K562 (cell line): ENCODE measurements around the gene NKG7. TPM values are rescaled to one million over a fixed set of nuclear protein-coding genes. Genes with fewer than 3 reads are reported as not detected.
A peak's percentile ranks its signal among the peaks of the same experiment; 100 is the strongest.

Experiments
- ATAC-seq: fragments of 200-7000 bp; cut with Tn5 transposase; 3 replicates; pipeline ENCODE4 v1.9.1; 2020; ENCODE audit warnings: moderate library complexity
- BruUV-seq: library from RNA; stranded (reverse); fragments of 400-500 nt; replicated peaks from 2 replicates; lab custom pipeline; 2021; lab: Mats Ljungman, UMichigan
- CTCF ChIA-PET: fragments of 300-600 bp; formaldehyde crosslinking; extraction: SDS; loops from one replicate; lab custom pipeline; 2021; ENCODE audit warnings: low intra/inter-chr PET ratio; lab: Yijun Ruan, JAX
- POLR2A ChIA-PET: fragments of 300-600, 350-650 bp; sonication (Branson Sonifier 250); formaldehyde crosslinking; extraction: SDS; loops from one replicate; lab custom pipeline; 2021; ENCODE audit warnings: antibody characterized with exemption, inconsistent platforms; lab: Yijun Ruan, JAX
- DNase-seq, 4 experiments: peaks; one replicate each; pipeline versions ENCODE4 v3.0.0 to v3.0.0-alpha.2; 2011 to 2018; ENCODE audit warnings: low spot score in 3 of 4, mixed read lengths in 3 of 4; ENCODE audit errors: extremely low read depth in 1 of 4
- FAIRE-seq: peaks from 2 replicates; lab custom pipeline; 2011; peaks lifted over from hg19 to GRCh38; lab: Jason Lieb, UNC
- H2AFZ ChIP-seq: 2 replicates; pipeline ENCODE4 v1.6.0; 2011; ENCODE audit warnings: low read depth, low read length, control low read depth, inconsistent platforms
- H3K27ac ChIP-seq: fragments of 200-600 bp; 3 replicates; pipeline ENCODE4 v1.8.0; 2011; ENCODE audit warnings: low read depth, mild to moderate bottlenecking, control low read depth, inconsistent platforms, low read length, moderate library complexity, mixed read lengths; ENCODE audit errors: extremely low read depth
- H3K27me3 ChIP-seq, 2 experiments: fragments of 300-600 bp in 1 of 2; 2 replicates in 1 of 2; 3 replicates in 1 of 2; pipeline versions ENCODE4 v1.6.0 to v1.8.0; 2011; ENCODE audit warnings: inconsistent platforms in 2 of 2, low read length in 2 of 2, mild to moderate bottlenecking in 1 of 2, mixed read lengths in 1 of 2, moderate library complexity in 1 of 2; ENCODE audit not compliant: control insufficient read depth in 2 of 2, insufficient read depth in 2 of 2
- H3K36me3 ChIP-seq: fragments of 300-600 bp; 3 replicates; pipeline ENCODE4 v1.8.0; 2011; ENCODE audit warnings: mild to moderate bottlenecking, low read length, inconsistent platforms; ENCODE audit not compliant: control insufficient read depth, insufficient read depth
- H3K4me1 ChIP-seq, 2 experiments: fragments of 200-600 bp in 1 of 2; replicated peaks in 1 of 2; 2 replicates in 1 of 2; 3 replicates in 1 of 2; pipeline versions ENCODE4 v1.5.1 to v1.8.0; 2011; ENCODE audit warnings: inconsistent platforms in 2 of 2, low read length in 2 of 2, mild to moderate bottlenecking in 1 of 2, mixed read lengths in 1 of 2, moderate library complexity in 1 of 2; ENCODE audit not compliant: control insufficient read depth in 2 of 2, insufficient read depth in 2 of 2
- H3K4me2 ChIP-seq: 2 replicates; pipeline ENCODE4 v1.6.1; 2011; ENCODE audit warnings: low read length, control low read depth, inconsistent platforms, mixed read lengths; ENCODE audit not compliant: insufficient read depth
- H3K4me3 ChIP-seq: fragments of 200-600 bp; sonication (generic), shearing (Covaris generic); 2 replicates; pipeline ENCODE4 v1.5.1; 2016; ENCODE audit warnings: control low read depth, inconsistent platforms
- H3K79me2 ChIP-seq: fragments of 200-600 bp; 3 replicates; pipeline ENCODE4 v1.8.0; 2011; ENCODE audit warnings: low read length, inconsistent platforms; ENCODE audit not compliant: control insufficient read depth, insufficient read depth
- H3K9ac ChIP-seq, 2 experiments: 2 replicates each; pipeline versions ENCODE4 v1.6.0 to v1.6.1; 2011; ENCODE audit warnings: low read depth in 2 of 2, low read length in 2 of 2, control low read depth in 1 of 2, inconsistent platforms in 1 of 2, mild to moderate bottlenecking in 1 of 2, mixed read lengths in 1 of 2; ENCODE audit not compliant: insufficient read depth in 1 of 2
- H3K9me1 ChIP-seq: one replicate; pipeline ENCODE4 v1.6.0; 2011; ENCODE audit warnings: inconsistent platforms, mild to moderate bottlenecking, low read length, moderate library complexity; ENCODE audit not compliant: control insufficient read depth, insufficient read depth
- H3K9me3 ChIP-seq: replicated peaks from 2 replicates; pipeline ENCODE4 v1.5.1; 2011; ENCODE audit warnings: low read depth, low read length, inconsistent platforms; ENCODE audit not compliant: control insufficient read depth, insufficient read depth
- H4K20me1 ChIP-seq: replicated peaks from 2 replicates; pipeline ENCODE4 v1.6.1; 2011; ENCODE audit warnings: low read length, inconsistent platforms, mixed read lengths; ENCODE audit not compliant: control insufficient read depth, insufficient read depth
- ATF7 ChIP-seq: fragments of 450-650 bp; IDR thresholded peaks from 2 replicates; pipeline ENCODE4 v1.7.1; 2014; ENCODE audit warnings: mild to moderate bottlenecking, moderate library complexity
- CBX1 ChIP-seq: sonication (generic); IDR thresholded peaks from 2 replicates; pipeline ENCODE4 v1.6.1; 2016; ENCODE audit warnings: antibody characterized with exemption, low read depth, mild to moderate bottlenecking
- NRF1 ChIP-seq, 2 experiments: fragments of 450-650 bp; IDR thresholded peaks in 1 of 2; conservative IDR thresholded peaks in 1 of 2; 2 replicates each; pipeline ENCODE4 v1.6.1; 2014; ENCODE audit warnings: mild to moderate bottlenecking in 2 of 2
- ZNF316 ChIP-seq: fragments of 450-650 bp; IDR thresholded peaks from 2 replicates; pipeline ENCODE4 v1.6.1; 2016
- WGBS: fragments of 100-300 bp; shearing (Covaris generic); methylation state at CpG from one replicate; pipeline ENCODE4 v1.1.6; 2016; ENCODE audit warnings: low coverage, mixed read lengths; ENCODE audit not compliant: insufficient coverage; ENCODE audit errors: missing lambda C conversion rate; 5-methylcytosine and 5-hydroxymethylcytosine counted together
- in situ Hi-C: fragments of 300-500 bp; cut with MboI; formaldehyde crosslinking; loops from 4 replicates; pipeline ENCODE4 v1.15.0; 2018; ENCODE audit warnings: inconsistent platforms, mixed read lengths
- intact Hi-C: fragments of 100-400 bp; cut with micrococcal nuclease; formaldehyde crosslinking; loops from 2 replicates; pipeline ENCODE4 v1.14.2; 2022
- polyA plus RNA-seq, 8 experiments: library from polyadenylated mRNA; depleted of rRNA in 4 of 8; stranded (reverse) in 5 of 8; unstranded in 3 of 8; fragments of >200 nt; fragmentation: Nextera tagmentation in 2 of 8; fragmentation: Illumina TruSeq in 1 of 8; extraction: Ambion mirVana in 2 of 8; extraction: Trizol in 1 of 8; gene quantifications; 2 replicates each; pipeline versions ENCODE4 v1.2.1 to v1.2.3, GENCODE V29; 2011 to 2014; ENCODE audit warnings: inconsistent platforms in 1 of 8, missing spikeins in 1 of 8
- total RNA-seq, 7 experiments: library from RNA; depleted of rRNA in 6 of 7; stranded (reverse); fragments of >200 nt in 6 of 7; fragmentation: Illumina TruSeq in 2 of 7; extraction: Trizol in 2 of 7; gene quantifications; 2 replicates each; pipeline versions ENCODE4 v1.2.1 to v1.2.3, GENCODE V29; 2011 to 2021; ENCODE audit warnings: low replicate concordance in 1 of 7
- TF ChIP-seq, protein P1 (sequence below): fragments of 450-650 bp; IDR thresholded peaks from 2 replicates; pipeline ENCODE4 v1.6.1; 2016; ENCODE audit warnings: antibody characterized with exemption
- TF ChIP-seq, protein P2 (sequence below): fragments of 250-450 bp; sonication (Bioruptor Pico); IDR thresholded peaks from 2 replicates; pipeline ENCODE4 v1.4.0; 2020; ENCODE audit warnings: mild to moderate bottlenecking
- TF ChIP-seq, protein P3 (sequence below): fragments of 250-450 bp; sonication (Bioruptor Pico); IDR thresholded peaks from 2 replicates; pipeline ENCODE4 v1.8.0; 2021; ENCODE audit warnings: mild to moderate bottlenecking, moderate library complexity
- TF ChIP-seq, protein P4 (sequence below): sonication (generic); formaldehyde crosslinking; IDR thresholded peaks from 2 replicates; pipeline ENCODE4 v1.8.0; 2022; ENCODE audit warnings: missing genetic modification reagents, mild to moderate bottlenecking, moderate library complexity, borderline replicate concordance
- TF ChIP-seq, protein P5 (sequence below): fragments of 450-650 bp; IDR thresholded peaks from 2 replicates; pipeline ENCODE4 v1.6.1; 2017; ENCODE audit warnings: mild to moderate bottlenecking, moderate library complexity
- TF ChIP-seq, protein P6 (sequence below), 2 experiments: IDR thresholded peaks; 2 replicates each; pipeline ENCODE4 v1.6.1; 2011; ENCODE audit warnings: borderline replicate concordance in 1 of 2, control low read depth in 1 of 2, low read depth in 1 of 2, low read length in 1 of 2, mild to moderate bottlenecking in 1 of 2, mixed read lengths in 1 of 2, moderate library complexity in 1 of 2; ENCODE audit not compliant: insufficient read depth in 1 of 2, insufficient read length in 1 of 2, poor library complexity in 1 of 2, severe bottlenecking in 1 of 2; ENCODE audit errors: extremely low read depth in 1 of 2

Gene NKG7
- total and polyA plus RNA-seq, 9 of the 15 experiments (the other 6 are each of a cell fraction or from before 2014, with no cell fraction given) = 0.30 to 0.70 (median 0.51) TPM; not detected in 2

DNA sequence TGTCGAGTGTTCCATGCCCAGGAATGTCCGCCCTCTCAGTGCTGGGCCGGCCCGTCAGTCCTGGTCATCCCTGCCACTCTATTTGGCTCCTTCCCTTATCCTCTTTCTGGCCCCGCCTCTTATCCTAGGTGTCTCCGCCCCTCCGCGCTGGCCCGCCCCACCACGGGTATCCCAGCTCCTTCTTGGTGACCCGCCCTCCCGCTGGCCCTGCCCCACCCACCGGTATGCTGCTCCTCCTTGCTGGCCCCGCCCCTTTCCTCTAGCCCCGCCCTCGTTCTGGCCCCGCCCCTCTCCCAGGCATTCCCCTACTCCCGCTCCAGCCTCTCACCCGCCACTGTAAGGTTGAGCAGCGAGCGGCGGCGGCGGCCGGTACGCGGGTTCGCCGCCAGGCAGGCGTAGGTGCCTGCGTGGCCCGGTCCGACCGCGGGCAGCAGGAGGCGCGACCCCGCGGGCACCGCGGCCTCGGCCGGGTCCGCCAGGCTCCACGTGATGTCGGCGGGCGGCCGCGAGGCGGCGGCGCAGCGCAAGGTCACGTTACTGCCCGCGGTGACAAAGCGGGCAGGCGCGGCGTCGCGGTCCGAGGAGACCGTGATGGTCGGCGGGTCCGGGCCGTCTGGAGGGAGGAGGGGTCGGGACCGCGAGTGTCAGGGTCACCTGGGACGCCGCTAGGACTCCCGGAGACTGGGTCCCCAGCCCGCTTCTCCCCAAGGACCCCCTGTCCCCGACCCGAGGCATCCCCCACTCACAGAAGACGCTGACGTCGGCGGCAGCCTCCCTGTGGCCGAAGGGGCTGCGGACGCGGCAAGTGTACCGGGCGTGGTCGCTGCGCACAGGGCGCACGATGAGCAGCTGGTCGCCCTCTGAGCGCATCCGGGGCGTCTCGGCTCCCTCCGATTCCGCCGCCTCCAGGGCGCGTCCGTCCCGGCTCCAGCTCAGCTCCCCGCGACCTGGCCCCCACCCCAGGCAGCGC lies 32.5 kb downstream of the NKG7 start:
- Histone ChIP-seq H4K20me1 (no peaks in the 10 kb centered on the region), H3K9me1 (no peaks in the 10 kb centered on the region), H3K4me1 (peaks cover 26 to 42% of the 10 kb centered on the region in 2 experiments; a peak in 4 of 5 replicates), H3K36me3 (peaks cover 10% of the 10 kb centered on the region; the same call in 1 of the 3 replicates), H3K4me3 (peak overlapping the region; percentile 67), H3K27me3 (no peaks in the 10 kb centered on the region), H3K4me2 (peak overlapping the region; percentile 99), H3K9ac (peak overlapping the region; percentile 72 to 95), H3K79me2 (no peaks in the 10 kb centered on the region), H3K9me3 (no peaks in the 10 kb centered on the region), H2AFZ (peak overlapping the region; percentile 98), H3K27ac (peak overlapping the region; percentile 87)
- 0% methylated on average over 67 of the region's 107 CpGs for WGBS
- in situ Hi-C loops = loop anchor here (5.0 kb wide), 1 partner anchor 322 kb away; no protein-coding TSS in a partner anchor
- no TSS peak for BruUV-seq
- FAIRE-seq (peak; percentile 86), ATAC-seq (peak; percentile 88), DNase-seq (peak; percentile 97 to 99 (median 98))
- CTCF ChIA-PET = interaction anchor here (0.7 to 2.4 kb wide), 6 partner anchors 54 to 444 kb away, joined by 3 to 14 read pairs (median 6); no protein-coding TSS in a partner anchor
- intact Hi-C loops = loop anchor here (1.0 to 5.0 kb wide), 6 partner anchors 26 to 467 kb away; partner anchors contain the start of gene ETFB
- POLR2A ChIA-PET = interaction anchor here (0.6 to 4.0 kb wide), 15 partner anchors 9 to 318 kb away, joined by 3 to 22 read pairs (median 3); partner anchors contain the start of gene ETFB
- TF ChIP-seq, protein P1, sequence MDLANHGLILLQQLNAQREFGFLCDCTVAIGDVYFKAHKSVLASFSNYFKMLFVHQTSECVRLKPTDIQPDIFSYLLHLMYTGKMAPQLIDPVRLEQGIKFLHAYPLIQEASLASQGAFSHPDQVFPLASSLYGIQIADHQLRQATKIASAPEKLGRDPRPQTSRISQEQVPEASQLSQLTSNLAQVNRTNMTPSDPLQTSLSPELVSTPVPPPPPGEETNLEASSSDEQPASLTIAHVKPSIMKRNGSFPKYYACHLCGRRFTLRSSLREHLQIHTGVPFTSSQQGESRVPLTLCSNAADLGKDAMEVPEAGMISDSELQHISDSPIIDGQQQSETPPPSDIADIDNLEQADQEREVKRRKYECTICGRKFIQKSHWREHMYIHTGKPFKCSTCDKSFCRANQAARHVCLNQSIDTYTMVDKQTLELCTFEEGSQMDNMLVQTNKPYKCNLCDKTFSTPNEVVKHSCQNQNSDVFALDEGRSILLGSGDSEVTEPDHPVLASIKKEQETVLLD = 0 out of 2 replicates have a peak, but pooled peaks have one; percentile 36
- TF ChIP-seq CBX1 (peak; percentile 65; the same call in 1 of the 2 replicates), NRF1 (conservative IDR thresholded peaks at IDR 0.05 in 1 of 2, IDR thresholded peaks at IDR 0.05 in 1 of 2) (peak; percentile 69 to 74), ZNF316 (no peak), ATF7 (peak; percentile 74; the same call in 1 of the 2 replicates)
- TF ChIP-seq, protein P2, sequence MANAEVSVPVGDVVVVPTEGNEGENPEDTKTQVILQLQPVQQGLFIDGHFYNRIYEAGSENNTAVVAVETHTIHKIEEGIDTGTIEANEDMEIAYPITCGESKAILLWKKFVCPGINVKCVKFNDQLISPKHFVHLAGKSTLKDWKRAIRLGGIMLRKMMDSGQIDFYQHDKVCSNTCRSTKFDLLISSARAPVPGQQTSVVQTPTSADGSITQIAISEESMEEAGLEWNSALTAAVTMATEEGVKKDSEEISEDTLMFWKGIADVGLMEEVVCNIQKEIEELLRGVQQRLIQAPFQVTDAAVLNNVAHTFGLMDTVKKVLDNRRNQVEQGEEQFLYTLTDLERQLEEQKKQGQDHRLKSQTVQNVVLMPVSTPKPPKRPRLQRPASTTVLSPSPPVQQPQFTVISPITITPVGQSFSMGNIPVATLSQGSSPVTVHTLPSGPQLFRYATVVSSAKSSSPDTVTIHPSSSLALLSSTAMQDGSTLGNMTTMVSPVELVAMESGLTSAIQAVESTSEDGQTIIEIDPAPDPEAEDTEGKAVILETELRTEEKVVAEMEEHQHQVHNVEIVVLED (CRISPR knock-in tag) = peak; percentile 82
- TF ChIP-seq, protein P3, sequence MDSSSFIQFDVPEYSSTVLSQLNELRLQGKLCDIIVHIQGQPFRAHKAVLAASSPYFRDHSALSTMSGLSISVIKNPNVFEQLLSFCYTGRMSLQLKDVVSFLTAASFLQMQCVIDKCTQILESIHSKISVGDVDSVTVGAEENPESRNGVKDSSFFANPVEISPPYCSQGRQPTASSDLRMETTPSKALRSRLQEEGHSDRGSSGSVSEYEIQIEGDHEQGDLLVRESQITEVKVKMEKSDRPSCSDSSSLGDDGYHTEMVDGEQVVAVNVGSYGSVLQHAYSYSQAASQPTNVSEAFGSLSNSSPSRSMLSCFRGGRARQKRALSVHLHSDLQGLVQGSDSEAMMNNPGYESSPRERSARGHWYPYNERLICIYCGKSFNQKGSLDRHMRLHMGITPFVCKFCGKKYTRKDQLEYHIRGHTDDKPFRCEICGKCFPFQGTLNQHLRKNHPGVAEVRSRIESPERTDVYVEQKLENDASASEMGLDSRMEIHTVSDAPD (CRISPR knock-in tag) = no peak
- TF ChIP-seq, protein P4, sequence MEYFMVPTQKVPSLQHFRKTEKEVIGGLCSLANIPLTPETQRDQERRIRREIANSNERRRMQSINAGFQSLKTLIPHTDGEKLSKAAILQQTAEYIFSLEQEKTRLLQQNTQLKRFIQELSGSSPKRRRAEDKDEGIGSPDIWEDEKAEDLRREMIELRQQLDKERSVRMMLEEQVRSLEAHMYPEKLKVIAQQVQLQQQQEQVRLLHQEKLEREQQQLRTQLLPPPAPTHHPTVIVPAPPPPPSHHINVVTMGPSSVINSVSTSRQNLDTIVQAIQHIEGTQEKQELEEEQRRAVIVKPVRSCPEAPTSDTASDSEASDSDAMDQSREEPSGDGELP (CRISPR knock-in tag) = peak; percentile 94
- TF ChIP-seq, protein P5, sequence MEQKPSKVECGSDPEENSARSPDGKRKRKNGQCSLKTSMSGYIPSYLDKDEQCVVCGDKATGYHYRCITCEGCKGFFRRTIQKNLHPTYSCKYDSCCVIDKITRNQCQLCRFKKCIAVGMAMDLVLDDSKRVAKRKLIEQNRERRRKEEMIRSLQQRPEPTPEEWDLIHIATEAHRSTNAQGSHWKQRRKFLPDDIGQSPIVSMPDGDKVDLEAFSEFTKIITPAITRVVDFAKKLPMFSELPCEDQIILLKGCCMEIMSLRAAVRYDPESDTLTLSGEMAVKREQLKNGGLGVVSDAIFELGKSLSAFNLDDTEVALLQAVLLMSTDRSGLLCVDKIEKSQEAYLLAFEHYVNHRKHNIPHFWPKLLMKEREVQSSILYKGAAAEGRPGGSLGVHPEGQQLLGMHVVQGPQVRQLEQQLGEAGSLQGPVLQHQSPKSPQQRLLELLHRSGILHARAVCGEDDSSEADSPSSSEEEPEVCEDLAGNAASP = no peak
- TF ChIP-seq, protein P6, sequence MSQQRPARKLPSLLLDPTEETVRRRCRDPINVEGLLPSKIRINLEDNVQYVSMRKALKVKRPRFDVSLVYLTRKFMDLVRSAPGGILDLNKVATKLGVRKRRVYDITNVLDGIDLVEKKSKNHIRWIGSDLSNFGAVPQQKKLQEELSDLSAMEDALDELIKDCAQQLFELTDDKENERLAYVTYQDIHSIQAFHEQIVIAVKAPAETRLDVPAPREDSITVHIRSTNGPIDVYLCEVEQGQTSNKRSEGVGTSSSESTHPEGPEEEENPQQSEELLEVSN (IDR thresholded peaks at IDR 0.05; ENCODE audit: borderline replicate concordance in 1 of 2, extremely low read depth in 1 of 2, insufficient read depth in 1 of 2, insufficient read length in 1 of 2, low read depth in 1 of 2, low read length in 1 of 2, poor library complexity in 1 of 2, severe bottlenecking in 1 of 2) = peak; percentile 96 to 97
